IPS-NIHi7 (cell line): ENCODE results near the gene LUZP4.
"Not testable (repeated sequence)": the region's sequence is repeated elsewhere in the genome, so short reads cannot be mapped to it uniquely, and the experiment has no call there.

Experiments
- DNase-seq: peaks from one replicate; pipeline ENCODE4 v3.0.0; 2012; ENCODE audit warnings: mixed read lengths; ENCODE audit errors: extremely low spot score

LUZP4 gene

DNA sequence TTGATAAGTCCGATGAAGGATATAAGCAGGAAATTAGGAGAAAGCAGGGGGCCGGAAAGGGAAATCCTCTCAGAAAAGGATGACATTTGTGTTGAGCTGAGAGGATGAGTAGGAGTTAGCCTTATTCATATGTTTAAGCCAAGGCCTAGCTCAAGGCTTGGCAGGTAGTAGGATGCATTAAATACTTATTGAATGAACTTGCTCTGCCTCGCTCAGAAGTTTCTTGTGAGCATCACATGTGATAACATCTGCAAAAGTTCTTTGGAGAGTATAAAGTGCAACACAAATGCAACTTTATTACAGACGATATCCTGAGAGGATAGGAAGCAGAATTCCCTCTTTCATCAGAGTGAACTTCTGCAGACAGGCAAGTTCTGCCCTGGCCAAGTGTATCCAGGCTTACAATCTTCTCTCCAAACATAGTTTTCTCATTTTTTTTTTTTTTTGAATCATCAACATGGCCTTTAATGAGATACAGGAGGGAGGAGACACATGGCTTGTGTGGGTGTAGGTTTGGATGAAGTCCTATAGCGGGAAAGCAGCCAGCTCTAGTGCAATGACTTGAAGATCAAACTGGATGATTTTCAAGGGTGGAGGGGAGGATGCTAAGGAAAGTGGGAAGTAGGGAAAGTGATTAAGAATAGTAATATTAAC is 48.1 kb downstream of the LUZP4 start:
- DNase-seq, result no peak

DNA sequence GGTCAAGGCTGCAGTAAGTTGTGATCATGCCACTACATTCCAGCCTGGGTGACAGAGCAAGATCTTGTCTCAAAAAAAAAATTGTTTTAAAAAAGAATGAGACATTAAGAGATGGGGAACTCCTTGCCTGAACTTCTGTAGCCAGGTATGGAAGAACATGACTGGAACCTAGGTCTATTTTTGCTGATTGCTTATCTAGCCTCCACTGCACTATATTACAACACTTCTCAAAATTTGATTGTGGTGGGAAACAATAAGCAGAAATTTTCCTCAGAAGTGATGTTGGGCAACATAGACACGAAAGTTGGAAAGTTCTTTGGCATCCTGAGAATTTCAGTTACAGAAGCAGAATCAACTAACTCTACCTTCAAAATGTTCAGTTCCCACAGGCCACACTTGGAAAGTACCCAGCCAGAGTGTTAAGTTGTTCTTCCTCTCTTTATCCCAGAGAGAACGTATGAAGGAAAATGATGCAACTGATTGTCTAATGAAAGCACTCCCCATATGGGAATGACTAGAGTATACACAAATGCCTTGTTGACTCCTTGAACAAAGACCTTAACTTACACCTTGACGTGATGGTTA is 50.0 kb downstream of the LUZP4 start:
- DNase-seq, result no peak

DNA sequence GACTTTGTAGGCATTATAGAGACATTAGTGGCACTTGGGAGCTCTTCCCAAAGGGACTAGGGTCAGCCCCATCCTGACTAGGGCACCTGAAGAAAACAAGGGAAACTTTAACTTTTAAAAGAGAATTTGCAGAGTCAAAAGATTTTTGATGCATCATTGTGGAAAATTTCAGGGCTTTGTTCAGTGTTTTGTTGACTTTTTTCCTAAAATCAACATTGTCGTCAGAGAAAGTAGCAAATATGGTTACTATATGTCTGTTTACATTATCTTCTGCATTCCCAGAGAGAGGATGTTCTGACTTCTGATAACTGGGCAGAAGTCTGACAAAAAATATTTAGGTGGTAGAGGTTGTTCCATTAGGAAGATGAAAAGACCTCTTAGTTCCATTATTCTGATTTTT is 51.9 kb downstream of the LUZP4 start:
- DNase-seq, result no peak

GRCh38 chrX:115344885-115345614 is 55.5 kb downstream of the LUZP4 start:
- DNase-seq, result peak; percentile 76

DNA sequence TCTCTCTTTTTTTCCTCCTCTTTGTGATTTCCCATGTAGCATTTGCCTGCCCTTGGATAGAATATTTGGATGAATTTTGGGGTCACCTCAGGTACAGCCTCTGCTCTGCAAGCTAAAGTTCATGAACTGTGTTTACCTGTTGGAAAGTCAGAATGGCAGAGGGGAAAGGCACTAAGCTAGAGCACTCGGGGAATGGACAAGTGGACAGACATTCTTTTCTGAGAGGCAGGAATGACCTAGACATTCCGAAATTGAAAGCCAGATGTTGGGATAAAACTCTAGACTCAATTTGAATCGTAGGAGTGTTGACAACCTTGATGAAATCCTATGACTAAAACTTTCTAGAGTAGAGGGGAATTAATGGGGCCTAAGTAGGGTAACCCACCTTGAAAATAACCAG is 56.1 kb downstream of the LUZP4 start:
- DNase-seq, result no peak

GRCh38 chrX:115346738-115347137 is 57.2 kb downstream of the LUZP4 start:
- DNase-seq, result not testable (repeated sequence)

DNA sequence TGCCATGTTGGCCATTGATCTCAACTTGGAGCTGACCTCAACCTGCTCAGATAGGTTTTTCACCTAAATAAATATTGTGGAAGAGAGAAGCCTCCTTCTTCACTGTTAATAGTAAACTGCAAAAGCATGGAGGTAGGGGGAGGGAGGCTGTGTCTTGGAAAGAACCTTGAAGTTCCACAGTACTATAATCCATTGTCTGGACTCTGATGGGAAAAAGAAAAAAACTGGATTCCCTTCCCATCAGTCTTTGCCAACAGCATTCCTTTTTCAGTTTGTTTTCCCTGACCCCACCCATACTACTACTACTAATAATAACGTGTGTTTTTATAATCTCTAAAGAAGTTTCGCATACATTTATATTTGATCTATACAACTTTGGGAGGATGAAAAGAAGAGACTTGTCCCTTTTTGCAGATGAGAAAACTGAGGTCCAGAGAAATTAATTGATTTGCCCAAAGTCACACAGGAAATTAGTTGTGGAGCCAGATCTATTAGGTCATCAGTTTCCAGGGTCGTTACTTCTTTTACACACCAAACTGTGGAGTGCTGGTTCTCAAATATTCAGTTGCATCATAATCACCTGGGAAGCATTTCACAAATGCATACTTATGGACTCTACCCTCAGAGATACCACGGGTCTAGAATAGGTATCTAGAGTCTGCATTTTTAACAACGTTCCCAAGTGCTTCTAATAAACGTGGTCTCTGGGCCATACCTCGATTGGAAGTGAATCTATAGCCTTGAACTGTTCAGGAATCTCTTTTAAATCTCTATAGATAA is 59.1 kb downstream of the LUZP4 start:
- no peak for DNase-seq

- no peak for DNase-seq
Measured at GRCh38 chrX:115350711-115351381, 61.3 kb downstream of the LUZP4 start.

DNA sequence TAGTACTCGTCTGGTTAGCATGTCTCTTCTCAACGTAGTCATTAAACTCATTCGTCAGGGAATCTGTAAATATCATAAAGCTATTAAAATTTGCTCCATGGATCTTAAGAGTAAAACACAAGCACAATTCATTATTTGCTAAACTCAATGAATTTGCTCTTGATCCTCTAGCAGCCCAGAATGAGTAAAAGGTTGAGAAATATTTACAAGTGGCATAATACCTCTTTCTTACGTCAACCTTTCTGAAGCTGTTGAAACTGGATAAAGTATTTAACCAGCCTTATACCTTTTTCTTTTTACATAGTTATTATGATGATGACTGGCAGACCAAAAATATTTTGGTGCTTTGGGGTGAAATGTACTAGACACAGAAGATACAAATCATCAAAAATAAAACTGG is 66.9 kb downstream of the LUZP4 start:
- DNase-seq, result no peak
